ENCODE measurements around the gene URM1. TPM values are rescaled to one million over a fixed set of nuclear protein-coding genes. Genes with fewer than 3 reads are reported as not detected.
A peak's percentile ranks its signal among the peaks of the same experiment; 100 is the strongest.

The URM1 gene
- total RNA-seq, 1 donor from 2014 or later = 62.6 TPM

DNA sequence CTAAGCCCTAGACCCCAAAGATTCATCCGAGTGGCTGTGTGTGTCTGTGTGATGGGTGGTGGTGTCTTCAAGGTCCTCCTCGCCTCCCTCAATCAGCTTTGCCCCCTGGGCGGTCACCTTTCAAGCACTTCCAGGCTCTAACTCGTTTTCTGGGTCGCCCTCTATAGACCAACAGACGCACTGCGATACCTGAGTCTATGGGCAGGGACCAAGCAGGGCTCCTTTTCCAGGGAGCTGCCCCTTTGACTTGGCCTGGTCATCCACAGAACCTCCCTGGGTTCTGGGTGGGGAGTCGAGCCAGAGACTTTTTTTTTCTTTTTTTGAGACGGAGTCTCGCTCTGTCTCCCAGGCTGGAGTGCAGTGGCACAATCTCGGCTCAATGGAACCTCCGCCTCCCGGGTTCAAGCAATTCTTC, 29.7 kb upstream of the URM1 start:
- H3K27ac Mint-ChIP-seq (ENCODE audit: unreplicated experiment) = peak overlapping the region; percentile 59
- H3K4me3 Mint-ChIP-seq (ENCODE audit: unreplicated experiment) = peak overlapping the region; percentile 98

DNA sequence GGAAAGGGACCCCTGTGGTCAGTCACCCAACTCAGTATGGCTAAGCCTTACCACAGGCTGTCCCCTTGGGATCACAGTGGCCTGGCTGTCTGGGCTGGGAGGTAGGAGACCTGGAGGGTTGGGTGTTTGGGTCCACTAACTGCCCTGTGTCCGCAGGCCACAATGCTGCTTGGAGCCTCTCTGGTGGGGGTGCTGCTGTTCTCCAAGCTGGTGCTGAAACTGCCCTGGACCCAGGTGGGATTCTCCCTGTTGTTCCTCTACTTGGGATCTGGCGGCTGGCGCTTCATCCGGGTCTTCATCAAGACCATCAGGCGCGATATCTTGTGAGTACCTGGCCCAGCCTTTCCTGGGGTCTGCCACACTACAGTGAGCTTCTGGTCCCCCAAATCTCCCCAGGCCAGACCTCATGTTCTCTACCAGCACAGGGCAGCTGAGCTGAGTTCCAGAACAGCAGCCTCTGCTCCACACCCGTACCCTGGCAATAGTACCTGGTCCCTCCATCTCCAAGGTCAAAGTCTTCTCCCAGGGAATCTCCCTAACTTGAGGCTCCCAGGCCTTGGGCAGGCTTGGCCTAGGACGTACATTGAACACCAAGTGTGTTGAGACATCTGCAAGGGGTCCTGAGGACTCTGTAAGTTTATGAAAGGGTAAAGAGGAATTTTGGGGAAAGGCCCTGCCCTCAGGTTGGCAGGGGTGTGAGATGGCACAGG, 28.0 kb upstream of the URM1 start:
- Mint-ChIP-seq H3K9me3 (ENCODE audit: unreplicated experiment) (peaks cover 9% of the 10 kb centered on the region), H3K4me3 (ENCODE audit: unreplicated experiment) (no peak overlapping the region), H3K27me3 (ENCODE audit: unreplicated experiment) (no peaks in the 10 kb centered on the region), H3K4me1 (ENCODE audit: low read depth, unreplicated experiment) (no peaks in the 10 kb centered on the region), H3K27ac (ENCODE audit: unreplicated experiment) (no peak overlapping the region), H3K36me3 (ENCODE audit: unreplicated experiment) (no peaks in the 10 kb centered on the region)
- TF ChIP-seq, protein P1, sequence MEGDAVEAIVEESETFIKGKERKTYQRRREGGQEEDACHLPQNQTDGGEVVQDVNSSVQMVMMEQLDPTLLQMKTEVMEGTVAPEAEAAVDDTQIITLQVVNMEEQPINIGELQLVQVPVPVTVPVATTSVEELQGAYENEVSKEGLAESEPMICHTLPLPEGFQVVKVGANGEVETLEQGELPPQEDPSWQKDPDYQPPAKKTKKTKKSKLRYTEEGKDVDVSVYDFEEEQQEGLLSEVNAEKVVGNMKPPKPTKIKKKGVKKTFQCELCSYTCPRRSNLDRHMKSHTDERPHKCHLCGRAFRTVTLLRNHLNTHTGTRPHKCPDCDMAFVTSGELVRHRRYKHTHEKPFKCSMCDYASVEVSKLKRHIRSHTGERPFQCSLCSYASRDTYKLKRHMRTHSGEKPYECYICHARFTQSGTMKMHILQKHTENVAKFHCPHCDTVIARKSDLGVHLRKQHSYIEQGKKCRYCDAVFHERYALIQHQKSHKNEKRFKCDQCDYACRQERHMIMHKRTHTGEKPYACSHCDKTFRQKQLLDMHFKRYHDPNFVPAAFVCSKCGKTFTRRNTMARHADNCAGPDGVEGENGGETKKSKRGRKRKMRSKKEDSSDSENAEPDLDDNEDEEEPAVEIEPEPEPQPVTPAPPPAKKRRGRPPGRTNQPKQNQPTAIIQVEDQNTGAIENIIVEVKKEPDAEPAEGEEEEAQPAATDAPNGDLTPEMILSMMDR (IDR thresholded peaks at IDR 0.05; ENCODE audit: partially characterized antibody, unreplicated experiment) = no peak
- no peak for DNase-seq

More for the DNA sequence above, 29.7 kb upstream of the URM1 start:
- Mint-ChIP-seq H3K4me1 (ENCODE audit: low read depth, unreplicated experiment) (no peaks in the 10 kb centered on the region), H3K9me3 (ENCODE audit: unreplicated experiment) (peaks cover 11% of the 10 kb centered on the region), H3K27me3 (ENCODE audit: unreplicated experiment) (no peaks in the 10 kb centered on the region), H3K36me3 (ENCODE audit: unreplicated experiment) (no peaks in the 10 kb centered on the region)
- peak; percentile 75 for DNase-seq
- TF ChIP-seq, protein P1 (IDR thresholded peaks at IDR 0.05; ENCODE audit: partially characterized antibody, unreplicated experiment) = peak; percentile 60

DNA sequence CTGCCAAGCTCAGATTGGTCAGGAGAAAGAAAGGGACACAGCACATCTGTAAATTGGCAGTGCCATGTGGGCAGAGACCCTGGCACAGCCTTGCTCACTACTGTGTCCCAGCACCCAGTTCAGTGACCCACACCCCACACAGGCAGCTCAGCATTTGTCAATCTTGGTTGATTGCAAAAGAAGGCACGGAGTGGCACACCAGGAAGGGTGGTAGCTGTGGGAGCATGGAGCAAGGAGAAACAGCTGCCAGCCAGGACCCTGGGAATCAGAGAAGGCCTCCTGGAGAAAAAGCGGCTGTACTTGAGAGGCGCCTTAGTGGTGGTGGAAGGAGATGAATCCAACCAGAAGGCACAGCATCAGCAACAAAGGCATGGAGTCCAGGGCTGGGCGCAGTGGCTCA, 27.3 kb upstream of the URM1 start:
- H3K4me3 Mint-ChIP-seq (ENCODE audit: unreplicated experiment) = no peak overlapping the region
- H3K9me3 Mint-ChIP-seq (ENCODE audit: unreplicated experiment) = peaks cover 9% of the 10 kb centered on the region
- no peaks in the 10 kb centered on the region for H3K4me1 Mint-ChIP-seq (ENCODE audit: low read depth, unreplicated experiment)
- H3K27me3 Mint-ChIP-seq (ENCODE audit: unreplicated experiment) = no peaks in the 10 kb centered on the region
- TF ChIP-seq, protein P1 (IDR thresholded peaks at IDR 0.05; ENCODE audit: partially characterized antibody, unreplicated experiment) = no peak
- no peak for DNase-seq
- H3K36me3 Mint-ChIP-seq (ENCODE audit: unreplicated experiment) = no peaks in the 10 kb centered on the region
- no peak overlapping the region for H3K27ac Mint-ChIP-seq (ENCODE audit: unreplicated experiment)

DNA sequence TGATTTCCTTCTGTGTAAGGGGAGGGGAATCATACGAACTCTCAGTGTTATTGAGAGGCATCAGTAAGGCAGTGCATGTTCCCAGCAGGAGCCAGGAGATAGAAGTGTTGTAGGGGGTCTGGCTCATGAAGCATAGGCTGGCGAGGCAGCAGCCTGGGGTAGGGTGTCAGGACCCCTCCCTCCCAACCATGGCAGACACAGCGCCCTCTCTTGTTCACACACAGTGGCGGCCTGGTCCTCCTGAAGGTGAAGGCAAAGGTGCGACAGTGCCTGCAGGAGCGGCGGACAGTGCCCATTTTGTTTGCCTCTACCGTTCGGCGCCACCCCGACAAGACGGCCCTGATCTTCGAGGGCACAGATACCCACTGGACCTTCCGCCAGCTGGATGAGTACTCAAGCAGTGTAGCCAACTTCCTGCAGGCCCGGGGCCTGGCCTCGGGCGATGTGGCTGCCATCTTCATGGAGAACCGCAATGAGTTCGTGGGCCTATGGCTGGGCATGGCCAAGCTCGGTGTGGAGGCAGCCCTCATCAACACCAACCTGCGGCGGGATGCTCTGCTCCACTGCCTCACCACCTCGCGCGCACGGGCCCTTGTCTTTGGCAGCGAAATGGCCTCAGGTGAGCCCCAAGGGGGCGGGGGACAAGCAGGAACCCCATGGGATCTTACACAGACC, 26.1 kb upstream of the URM1 start:
- Mint-ChIP-seq H3K4me1 (ENCODE audit: low read depth, unreplicated experiment) (no peaks in the 10 kb centered on the region), H3K36me3 (ENCODE audit: unreplicated experiment) (no peaks in the 10 kb centered on the region), H3K27ac (ENCODE audit: unreplicated experiment) (no peak overlapping the region), H3K4me3 (ENCODE audit: unreplicated experiment) (no peak overlapping the region), H3K9me3 (ENCODE audit: unreplicated experiment) (peaks cover 5% of the 10 kb centered on the region), H3K27me3 (ENCODE audit: unreplicated experiment) (no peaks in the 10 kb centered on the region)
- TF ChIP-seq, protein P1 (IDR thresholded peaks at IDR 0.05; ENCODE audit: partially characterized antibody, unreplicated experiment) = no peak
- DNase-seq = no peak

DNA sequence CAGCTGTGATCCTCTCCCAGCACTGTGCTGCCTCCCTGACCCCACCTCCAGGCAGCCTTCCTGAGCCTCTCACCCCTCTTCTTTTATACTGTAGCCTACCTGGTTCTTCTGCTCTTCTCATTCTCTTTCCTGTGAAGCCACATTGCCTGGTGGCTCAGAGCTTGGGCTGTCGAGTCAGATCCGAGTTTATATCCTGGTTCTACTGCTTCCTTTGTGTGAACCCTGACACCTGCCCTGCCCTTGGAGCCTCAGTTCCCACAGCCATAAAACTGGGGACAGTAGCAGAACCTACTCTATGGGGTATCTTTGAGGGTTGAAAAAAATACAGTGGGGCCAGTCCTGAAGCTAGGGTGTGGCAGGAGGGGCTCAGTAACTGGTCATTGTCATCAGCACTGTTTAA, 22.0 kb upstream of the URM1 start:
- Mint-ChIP-seq H3K36me3 (ENCODE audit: unreplicated experiment) (no peaks in the 10 kb centered on the region), H3K27ac (ENCODE audit: unreplicated experiment) (no peak overlapping the region), H3K4me1 (ENCODE audit: low read depth, unreplicated experiment) (no peaks in the 10 kb centered on the region), H3K4me3 (ENCODE audit: unreplicated experiment) (no peak overlapping the region), H3K9me3 (ENCODE audit: unreplicated experiment) (peaks cover 2% of the 10 kb centered on the region), H3K27me3 (ENCODE audit: unreplicated experiment) (peaks cover 4% of the 10 kb centered on the region)
- no peak for DNase-seq
- TF ChIP-seq, protein P1 (IDR thresholded peaks at IDR 0.05; ENCODE audit: partially characterized antibody, unreplicated experiment) = no peak
